Cardiac muscle cell (in vitro differentiated cells and primary cell): ENCODE measurements around the gene MMP15. TPM values are rescaled to one million over a fixed set of nuclear protein-coding genes. Genes with fewer than 3 reads are reported as not detected.

ENCODE experiments used
- DNase-seq, 2 donors: peaks; one replicate each; pipeline versions ENCODE4 v3.0.0 to v3.0.0-alpha.2; 2010 to 2017; ENCODE audit warnings: low read depth in 1 of 2, low spot score in 1 of 2
- H3K27ac ChIP-seq: fragments of 200-600 bp; sonication (generic); 2 replicates; pipeline ENCODE4 v1.5.1; 2016
- H3K27me3 ChIP-seq: fragments of 200-600 bp; sonication (generic); 2 replicates; pipeline ENCODE4 v1.6.0; 2016; ENCODE audit warnings: control low read depth
- H3K36me3 ChIP-seq: fragments of 200-600 bp; sonication (generic); 2 replicates; pipeline ENCODE4 v1.5.1; 2016; ENCODE audit warnings: control low read depth
- H3K4me1 ChIP-seq: fragments of 200-600 bp; sonication (generic); 2 replicates; pipeline ENCODE4 v1.8.1; 2017; ENCODE audit warnings: low read depth, mild to moderate bottlenecking, mixed run types
- H3K4me3 ChIP-seq: fragments of 200-600 bp; sonication (generic); 2 replicates; pipeline ENCODE4 v1.5.1; 2016; ENCODE audit warnings: mild to moderate bottlenecking
- H3K9me3 ChIP-seq: fragments of 200-600 bp; sonication (generic); 2 replicates; pipeline ENCODE4 v1.5.1; 2017; ENCODE audit warnings: low read depth, mild to moderate bottlenecking, control low read depth
- polyA plus RNA-seq: library from polyadenylated mRNA; unstranded; fragments of >200 nt; fragmentation: Nextera tagmentation; extraction: Ambion mirVana; gene quantifications from 2 replicates; pipeline ENCODE4 v1.2.1, GENCODE V29; 2016
- total RNA-seq: library from RNA; depleted of rRNA; stranded (reverse); fragments of >200 nt; gene quantifications from 2 replicates; pipeline ENCODE4 v1.2.3, GENCODE V29; 2016
- TF ChIP-seq, protein P1 (sequence below): IDR thresholded peaks from 2 replicates; pipeline ENCODE4 v1.5.1; 2012; ENCODE audit warnings: low read depth, mild to moderate bottlenecking, low read length

The MMP15 gene
- total and polyA plus RNA-seq, 2 experiments from 2014 or later, result 317 to 473 TPM

DNA sequence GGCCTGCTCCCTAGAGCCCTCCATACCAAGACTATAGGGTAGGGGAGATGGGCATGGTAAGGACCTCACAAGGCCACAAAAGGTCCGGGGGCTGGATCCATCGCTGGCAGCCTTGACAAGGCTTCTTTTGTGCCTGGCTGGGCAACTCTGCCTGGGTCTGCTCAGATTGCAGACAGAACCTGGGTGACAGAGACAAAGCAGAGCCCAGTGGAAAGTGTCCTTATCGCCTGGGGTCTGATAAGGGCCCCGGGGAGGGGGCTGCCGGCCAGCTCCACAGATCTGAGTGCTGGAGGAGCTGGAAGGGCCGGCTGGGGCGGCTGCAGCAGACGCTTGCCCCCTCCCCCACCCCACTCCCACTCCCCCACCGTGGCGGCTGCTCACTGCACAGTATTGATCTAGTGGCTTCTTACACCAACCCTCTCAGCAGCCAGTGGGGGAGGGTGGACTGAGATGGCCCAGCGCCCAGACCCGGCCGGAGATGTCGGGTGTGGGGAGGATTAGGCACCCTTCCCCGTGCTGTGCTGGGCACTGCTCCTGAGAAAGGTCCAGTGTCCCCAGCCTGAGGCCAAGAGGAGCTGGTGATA, 7.2 kb downstream of the MMP15 start:
- DNase-seq, result peak; percentile 52 to 96
- peak overlapping the region; percentile 5 for H3K4me3 ChIP-seq
- H3K9me3 ChIP-seq, result no peaks in the 10 kb centered on the region
- peaks cover 93% of the 10 kb centered on the region for H3K4me1 ChIP-seq
- H3K36me3 ChIP-seq, result no peaks in the 10 kb centered on the region
- TF ChIP-seq, protein P1, sequence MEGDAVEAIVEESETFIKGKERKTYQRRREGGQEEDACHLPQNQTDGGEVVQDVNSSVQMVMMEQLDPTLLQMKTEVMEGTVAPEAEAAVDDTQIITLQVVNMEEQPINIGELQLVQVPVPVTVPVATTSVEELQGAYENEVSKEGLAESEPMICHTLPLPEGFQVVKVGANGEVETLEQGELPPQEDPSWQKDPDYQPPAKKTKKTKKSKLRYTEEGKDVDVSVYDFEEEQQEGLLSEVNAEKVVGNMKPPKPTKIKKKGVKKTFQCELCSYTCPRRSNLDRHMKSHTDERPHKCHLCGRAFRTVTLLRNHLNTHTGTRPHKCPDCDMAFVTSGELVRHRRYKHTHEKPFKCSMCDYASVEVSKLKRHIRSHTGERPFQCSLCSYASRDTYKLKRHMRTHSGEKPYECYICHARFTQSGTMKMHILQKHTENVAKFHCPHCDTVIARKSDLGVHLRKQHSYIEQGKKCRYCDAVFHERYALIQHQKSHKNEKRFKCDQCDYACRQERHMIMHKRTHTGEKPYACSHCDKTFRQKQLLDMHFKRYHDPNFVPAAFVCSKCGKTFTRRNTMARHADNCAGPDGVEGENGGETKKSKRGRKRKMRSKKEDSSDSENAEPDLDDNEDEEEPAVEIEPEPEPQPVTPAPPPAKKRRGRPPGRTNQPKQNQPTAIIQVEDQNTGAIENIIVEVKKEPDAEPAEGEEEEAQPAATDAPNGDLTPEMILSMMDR, result no peak
- no peaks in the 10 kb centered on the region for H3K27me3 ChIP-seq
- peak overlapping the region; percentile 94 for H3K27ac ChIP-seq

DNA sequence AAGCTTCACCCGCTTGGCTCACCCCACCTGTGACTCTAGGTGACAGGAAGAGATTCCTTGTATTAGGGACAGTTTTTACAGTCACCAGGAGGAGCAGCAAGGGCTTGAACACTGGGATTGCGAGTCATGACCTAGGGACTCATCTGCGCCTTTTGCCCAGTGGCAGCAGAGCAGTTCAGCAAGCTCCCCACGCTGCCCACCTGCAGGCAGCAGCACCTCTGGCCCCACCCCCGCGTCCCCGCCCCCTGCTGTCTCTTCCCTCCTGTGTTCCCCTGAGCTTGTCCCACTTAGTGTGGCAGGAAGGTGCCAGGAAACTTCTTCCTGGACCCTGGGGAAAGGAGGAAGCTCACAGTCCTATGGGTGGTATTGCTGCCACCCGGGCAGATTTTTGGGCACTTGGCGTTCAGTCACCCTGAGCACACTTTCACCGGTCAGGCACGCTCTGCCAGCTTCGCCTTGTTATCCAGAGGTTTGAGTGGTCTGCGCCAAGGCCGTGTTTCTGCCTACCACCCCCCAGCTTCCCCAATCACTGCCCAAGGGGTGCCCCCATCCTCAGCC, 8.7 kb downstream of the MMP15 start:
- no peaks in the 10 kb centered on the region for H3K27me3 ChIP-seq
- DNase-seq, result no peak
- peak overlapping the region; percentile 94 for H3K27ac ChIP-seq
- H3K36me3 ChIP-seq, result peaks cover 11% of the 10 kb centered on the region
- no peak overlapping the region for H3K4me3 ChIP-seq
- H3K4me1 ChIP-seq, result peaks cover 82% of the 10 kb centered on the region
- TF ChIP-seq, protein P1, result no peak
- H3K9me3 ChIP-seq, result no peaks in the 10 kb centered on the region

DNA sequence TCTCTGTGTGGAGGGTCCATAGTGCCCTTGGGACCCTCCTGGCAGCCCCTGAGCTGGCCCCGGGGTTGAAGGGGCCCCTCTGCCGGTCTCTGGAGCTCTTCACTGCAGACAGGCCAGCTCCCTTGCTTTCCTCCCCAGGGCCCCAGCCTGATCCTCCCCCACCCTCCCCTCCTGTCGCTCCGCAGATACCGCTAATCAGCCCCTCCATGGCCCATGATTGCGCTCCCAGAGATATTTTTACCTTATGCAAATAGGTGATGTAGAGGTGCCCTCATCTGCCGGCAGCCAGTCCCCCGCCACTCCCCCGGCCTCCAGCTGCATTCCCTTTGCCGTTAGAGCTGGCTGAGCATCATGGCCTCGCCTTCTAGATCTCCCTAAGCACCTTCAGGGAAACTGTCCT, 9.2 kb downstream of the MMP15 start:
- TF ChIP-seq, protein P1, result no peak
- no peaks in the 10 kb centered on the region for H3K9me3 ChIP-seq
- peak in 1 of 2 donors; percentile 85 for DNase-seq
- H3K27ac ChIP-seq, result peak overlapping the region; percentile 94
- peaks cover 77% of the 10 kb centered on the region for H3K4me1 ChIP-seq
- no peaks in the 10 kb centered on the region for H3K27me3 ChIP-seq
- H3K4me3 ChIP-seq, result no peak overlapping the region
- H3K36me3 ChIP-seq, result peaks cover 16% of the 10 kb centered on the region

DNA sequence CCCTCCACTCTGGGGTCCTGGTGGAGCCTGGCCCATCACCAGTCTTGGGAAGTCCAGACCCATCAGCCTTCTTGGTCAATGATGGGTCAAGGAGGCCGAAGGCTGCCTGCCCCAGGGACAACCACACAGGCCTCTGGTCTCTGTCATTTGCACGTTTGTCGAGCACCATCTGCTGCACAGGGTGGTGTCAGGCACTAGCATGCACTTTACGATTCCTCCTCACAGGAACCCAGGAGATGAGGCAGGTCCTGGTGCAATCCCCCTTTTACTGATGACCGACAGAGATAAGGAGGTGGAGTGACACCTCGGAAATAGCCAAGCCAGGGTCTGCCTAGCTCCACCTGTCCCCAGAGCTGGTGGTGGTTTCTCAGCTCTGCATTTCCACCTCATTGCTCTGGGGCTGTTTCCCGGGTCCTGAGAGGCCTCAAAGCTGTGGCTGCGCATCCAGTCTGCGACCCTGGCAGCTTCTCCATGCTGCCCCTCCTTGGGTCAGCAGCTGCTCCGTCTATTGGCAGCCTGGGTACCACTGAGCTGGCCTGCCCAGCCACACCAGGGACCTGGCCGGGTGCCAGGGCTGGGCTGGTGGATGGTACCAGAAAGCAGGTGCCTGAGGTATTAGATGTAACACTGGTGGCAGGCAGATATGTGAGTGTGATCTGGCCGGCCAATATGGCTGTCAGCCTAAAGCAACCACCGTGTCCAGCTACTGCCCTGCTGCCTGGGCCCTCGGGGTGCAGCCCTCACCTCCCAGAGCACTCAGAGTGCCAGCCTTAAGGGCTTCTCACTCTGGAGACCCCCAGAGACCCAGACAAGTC, 10.0 kb downstream of the MMP15 start:
- H3K27me3 ChIP-seq, result no peaks in the 10 kb centered on the region
- H3K27ac ChIP-seq, result peak overlapping the region; percentile 94
- H3K4me1 ChIP-seq, result peaks cover 69% of the 10 kb centered on the region
- no peak overlapping the region for H3K4me3 ChIP-seq
- no peaks in the 10 kb centered on the region for H3K9me3 ChIP-seq
- peaks cover 24% of the 10 kb centered on the region for H3K36me3 ChIP-seq
- DNase-seq, result no peak
- TF ChIP-seq, protein P1, result no peak

DNA sequence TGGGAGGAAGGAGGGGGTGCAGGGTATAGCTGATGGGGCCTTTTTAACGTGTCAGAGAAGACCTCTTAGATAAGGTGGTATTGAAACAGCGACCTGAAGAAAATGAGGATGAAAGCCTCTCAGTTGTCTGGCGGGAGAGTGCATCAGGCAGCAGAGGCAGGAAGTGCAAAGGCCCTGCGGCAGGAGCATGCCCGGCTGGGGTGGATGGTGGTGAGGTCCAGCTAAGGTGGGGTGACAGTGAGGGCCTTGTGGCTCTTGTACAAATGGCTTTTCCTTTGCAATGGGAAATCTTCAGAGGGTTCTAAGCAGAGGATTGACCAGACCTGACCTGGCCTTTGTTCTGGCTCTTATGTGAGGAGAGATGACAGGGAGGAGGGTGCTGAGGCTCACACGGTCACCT, 11.4 kb downstream of the MMP15 start:
- DNase-seq, result no peak
- no peaks in the 10 kb centered on the region for H3K9me3 ChIP-seq

More for the DNA sequence above, 11.4 kb downstream of the MMP15 start:
- H3K27ac ChIP-seq, result peak overlapping the region; percentile 94
- peaks cover 55% of the 10 kb centered on the region for H3K4me1 ChIP-seq
- no peak overlapping the region for H3K4me3 ChIP-seq
- H3K27me3 ChIP-seq, result no peaks in the 10 kb centered on the region
- H3K36me3 ChIP-seq, result peaks cover 38% of the 10 kb centered on the region
- TF ChIP-seq, protein P1, result no peak
